GM21825 (cell line): Measurements from ENCODE around the gene PLCH2.
"Not testable (repeated sequence)": the region's sequence is repeated elsewhere in the genome, so short reads cannot be mapped to it uniquely, and the experiment has no call there.

Experiments
- ATAC-seq: cut with Tn5 transposase; IDR thresholded peaks from one replicate; pipeline ENCODE4 v1.9.1; 2021; ENCODE audit warnings: mild to moderate bottlenecking, moderate library complexity; ENCODE audit not compliant: unreplicated experiment

PLCH2 gene

DNA sequence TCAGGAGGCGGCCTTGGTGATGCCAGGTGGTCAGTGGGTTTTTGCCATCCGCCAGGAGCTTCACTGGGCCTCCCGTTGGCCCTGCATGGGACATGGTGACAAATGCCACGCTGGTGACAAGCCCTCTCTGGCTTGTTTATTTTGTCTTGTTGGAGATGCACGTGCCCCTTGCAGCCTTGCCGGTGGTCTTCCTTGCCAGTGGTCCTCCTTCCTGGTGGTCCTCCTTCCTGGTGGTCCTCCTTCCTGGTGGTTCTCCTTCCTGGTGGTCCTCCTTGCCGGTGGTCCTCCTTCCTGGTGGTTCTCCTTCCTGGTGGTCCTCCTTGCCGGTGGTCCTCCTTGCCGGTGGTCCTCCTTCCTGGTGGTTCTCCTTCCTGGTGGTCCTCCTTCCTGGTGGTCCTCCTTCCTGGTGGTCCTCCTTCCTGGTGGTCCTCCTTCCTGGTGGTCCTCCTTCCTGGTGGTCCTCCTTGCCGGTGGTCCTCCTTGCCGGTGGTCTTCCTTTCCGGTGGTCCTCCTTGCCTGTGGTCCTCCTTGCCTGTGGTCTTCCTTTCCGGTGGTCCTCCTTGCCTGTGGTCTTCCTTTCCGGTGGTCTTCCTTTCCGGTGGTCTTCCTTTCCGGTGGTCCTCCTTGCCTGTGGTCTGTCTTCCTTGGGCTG, 16.9 kb upstream of the PLCH2 start:
- ATAC-seq: not testable (repeated sequence)

DNA sequence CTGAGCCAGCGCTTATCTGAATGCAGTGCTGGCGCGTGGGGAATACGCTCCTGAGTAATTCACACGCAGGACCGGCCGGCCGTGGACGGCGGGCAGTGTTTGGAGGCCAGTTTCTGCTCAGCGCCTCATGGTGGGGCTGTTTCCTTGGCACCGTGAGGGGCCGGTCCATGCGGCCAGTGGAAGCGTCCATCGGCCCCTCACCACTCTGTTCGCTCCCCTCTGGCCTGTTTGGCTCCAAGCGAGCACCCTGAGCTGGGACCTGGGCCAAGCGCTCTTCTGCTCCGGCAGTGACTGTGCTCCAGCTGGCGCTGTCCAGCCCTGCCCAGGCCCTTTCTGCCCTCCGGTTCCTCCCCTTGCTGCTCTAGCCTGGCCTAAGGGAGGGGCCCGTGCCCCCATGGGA, 16.3 kb upstream of the PLCH2 start:
- ATAC-seq: no peak

DNA sequence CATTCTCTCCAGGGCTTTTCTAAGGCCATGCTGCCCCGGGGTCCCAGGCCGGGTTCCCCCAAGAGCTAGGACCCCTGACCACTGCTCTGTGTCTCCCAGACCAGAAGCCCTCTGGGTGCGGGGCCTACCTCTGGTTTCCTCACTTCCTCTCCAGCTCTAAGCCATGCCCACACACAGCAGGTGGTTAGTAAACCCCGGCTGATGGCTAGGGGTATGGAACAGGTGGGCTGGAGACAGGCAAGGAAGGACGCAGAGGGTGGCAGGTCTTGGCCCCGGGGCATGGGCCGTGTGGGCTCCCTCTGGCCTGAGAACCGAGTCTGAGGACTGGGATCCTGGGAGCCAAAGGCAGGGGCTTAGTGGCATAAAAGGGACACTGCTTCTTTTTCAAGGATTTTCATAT, 15.9 kb upstream of the PLCH2 start:
- no peak for ATAC-seq

DNA sequence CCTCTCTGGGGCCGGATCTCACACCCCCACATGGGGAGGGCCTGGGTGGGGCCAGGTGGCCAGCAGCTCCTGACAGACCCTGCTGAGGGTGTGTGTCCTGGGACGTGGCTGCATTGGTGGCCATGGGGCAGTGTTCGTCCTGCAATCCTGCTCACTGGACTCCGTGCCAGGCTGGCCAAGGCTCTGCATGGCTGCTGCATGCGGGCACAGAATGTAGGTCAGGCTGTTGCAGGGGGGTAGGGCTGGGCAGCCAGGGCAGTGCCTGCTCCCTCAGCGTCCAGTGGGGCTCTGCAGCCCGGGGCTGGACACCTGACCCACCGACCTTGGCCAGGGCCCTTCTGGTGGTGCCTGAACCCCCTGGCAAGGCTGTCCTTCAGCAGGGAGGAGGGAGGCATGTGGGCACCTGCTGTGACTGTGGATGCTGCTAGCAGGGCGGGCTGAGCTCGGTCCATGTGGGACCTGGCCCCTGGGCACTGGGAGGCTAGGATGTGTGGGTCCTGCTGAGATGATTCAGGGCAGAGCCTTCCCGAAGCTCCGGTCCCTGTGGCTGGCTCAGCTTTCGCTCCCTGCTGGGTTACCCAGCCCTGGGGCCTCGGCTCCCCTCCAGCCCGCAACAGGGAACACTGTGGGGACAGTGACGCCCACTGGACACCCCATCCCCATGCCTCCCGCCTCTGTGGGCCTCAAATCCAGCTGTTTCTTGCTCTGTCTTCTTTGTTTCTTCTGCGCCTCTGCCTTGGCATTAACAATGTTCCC, 14.9 kb upstream of the PLCH2 start:
- no peak for ATAC-seq

DNA sequence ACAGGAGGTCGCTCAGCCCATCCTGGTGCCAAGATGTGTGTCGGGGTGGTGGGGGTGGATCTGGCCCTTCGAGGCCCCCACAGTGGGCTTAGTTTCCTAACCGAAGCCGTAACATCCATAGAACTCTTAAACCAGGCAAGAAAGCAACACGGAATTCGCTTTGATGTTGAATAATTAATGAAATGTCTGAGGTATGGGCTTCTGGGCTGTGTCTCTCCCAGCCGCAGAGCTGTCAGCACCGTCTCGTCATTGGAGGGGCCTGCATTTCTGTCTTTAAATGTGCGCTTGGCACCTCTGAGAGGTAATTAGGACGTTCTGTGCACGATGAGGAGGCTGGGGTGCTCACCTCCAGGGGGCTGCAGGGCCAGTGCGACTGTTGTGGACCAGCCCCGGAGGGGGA, 13.3 kb upstream of the PLCH2 start:
- ATAC-seq: no peak

DNA sequence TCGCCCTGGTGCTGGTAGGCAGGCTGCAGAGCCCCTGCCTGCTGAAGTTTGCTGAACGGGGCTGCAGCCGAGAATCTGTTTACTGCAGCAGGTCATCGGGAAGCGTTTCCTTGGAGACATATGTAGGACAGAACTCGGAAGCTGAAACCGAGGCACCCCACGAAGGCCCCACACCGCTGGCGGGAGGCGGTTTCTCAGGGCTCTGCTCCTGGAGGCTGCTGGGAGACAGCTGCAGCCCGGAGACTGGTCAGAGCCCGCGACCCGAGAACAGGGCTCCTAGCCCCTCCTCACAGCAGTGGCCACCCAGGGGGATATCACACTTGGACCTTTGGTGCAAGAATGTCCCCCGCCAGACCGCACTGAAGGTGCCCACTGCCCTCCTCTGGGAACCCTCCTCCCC, 12.7 kb upstream of the PLCH2 start:
- no peak for ATAC-seq

DNA sequence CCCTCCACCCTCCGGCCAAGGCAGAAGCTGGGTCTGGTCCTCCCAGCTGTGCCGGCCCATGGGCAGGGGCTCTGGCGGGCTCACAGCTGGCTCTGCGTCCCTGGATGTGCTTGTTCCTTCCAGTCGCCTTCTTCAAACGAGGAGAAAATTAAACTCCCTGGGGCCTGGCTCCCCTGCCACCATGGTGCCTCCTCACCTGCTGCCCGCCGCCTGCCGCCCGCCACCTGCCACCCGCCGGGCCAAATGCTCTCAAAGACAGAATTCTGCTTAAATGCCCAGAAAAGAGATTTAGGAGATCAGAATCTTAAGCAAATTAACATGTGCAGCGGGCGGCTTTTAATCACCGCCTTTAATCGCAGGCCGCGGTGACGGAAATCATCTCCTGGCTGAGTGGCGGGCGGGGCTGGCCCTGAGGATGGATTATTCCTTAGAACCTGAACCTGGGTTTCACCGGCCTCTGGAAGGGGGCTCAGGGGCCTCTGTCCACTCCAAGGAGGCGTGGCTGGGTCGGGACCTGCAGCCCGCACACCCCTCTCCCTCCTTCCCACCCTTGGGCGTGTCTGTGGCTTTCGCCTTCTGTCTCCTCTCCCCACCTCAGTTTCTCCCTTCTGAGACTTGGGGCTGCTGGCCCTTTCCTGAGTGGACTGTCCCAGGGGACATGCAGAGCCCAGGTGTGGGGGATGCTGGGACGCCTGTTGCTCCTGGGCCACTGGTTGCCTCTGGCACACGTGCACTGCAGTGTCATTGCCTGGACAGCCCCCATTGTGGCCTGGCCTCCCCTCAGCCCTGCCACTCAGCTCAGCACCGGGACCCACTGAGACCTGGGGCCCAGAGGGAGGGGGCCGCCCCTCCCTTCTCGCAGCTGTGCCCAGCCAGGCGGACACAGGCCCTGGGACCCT, 10.5 kb upstream of the PLCH2 start:
- ATAC-seq: no peak

DNA sequence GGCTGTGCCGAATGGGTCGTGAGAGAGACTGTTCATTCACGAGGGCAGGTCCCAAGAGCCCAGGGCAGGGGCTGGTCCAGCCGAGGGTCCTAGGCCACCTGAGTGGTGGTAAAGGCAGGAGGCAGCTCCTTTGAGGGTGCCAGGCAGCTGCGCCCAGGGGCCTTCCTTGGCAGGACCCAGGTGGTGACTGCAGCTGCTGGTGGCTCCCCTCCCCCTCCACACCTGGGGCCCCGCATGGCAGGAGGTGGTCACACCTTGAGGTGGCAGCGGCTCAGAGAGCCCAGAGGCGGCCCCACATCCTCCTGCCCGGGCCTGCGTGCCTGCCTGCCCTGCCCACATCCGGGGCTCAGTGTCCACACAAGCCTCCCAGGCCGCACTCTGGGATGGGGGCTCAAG, 9.8 kb upstream of the PLCH2 start:
- no peak for ATAC-seq

DNA sequence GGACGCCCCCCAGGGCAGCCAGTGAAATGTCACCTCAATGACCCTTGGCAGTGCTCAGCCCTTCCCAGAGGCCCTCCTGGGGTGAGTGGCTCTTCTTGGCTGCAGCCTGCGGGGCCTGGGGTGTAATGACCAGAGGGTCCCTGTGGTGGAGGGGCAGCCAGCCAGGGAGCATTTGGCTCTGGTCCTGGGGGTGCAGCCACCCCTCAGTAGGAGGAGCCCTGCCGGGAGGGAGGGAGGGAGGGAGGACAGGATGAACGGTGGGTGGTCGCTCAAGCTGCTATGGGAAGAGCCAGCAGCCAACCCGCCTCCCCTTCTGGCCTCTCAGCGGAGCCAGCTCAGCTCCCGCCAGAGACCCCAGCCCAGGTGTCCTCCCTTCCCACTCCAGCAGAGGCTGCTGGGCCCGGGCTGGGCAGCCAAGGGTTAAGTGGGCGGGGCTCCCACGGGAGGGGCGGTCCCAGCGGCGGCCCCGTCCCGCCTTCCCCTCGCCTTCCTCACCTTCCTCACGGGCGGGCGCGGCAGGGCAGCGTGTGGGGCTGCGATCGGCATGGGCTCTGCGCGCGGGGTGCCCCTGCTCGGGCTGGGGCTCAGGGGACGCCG, 9.0 kb upstream of the PLCH2 start:
- no peak for ATAC-seq

DNA sequence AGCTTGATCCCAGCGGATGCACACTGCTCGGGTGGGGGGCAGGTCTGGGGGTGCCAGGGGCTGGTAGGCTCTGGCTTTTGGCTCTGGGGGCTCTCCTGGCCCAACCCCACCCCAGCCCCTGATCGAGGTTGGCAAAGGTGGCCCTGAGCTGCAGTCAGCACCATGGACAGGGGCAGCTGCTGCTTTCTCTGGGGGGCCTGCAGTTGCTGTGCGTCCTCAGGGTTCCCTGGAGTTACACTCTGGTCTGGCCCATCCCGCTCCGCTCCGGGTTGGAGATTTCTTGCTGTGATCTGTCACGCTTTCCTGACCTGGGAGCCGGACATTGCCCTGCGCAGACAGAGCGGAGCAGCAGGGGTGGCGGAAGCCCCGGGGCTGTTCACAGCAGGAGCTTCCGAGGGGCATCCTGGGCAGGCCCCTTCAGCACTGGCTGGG, 8.0 kb upstream of the PLCH2 start:
- no peak for ATAC-seq

DNA sequence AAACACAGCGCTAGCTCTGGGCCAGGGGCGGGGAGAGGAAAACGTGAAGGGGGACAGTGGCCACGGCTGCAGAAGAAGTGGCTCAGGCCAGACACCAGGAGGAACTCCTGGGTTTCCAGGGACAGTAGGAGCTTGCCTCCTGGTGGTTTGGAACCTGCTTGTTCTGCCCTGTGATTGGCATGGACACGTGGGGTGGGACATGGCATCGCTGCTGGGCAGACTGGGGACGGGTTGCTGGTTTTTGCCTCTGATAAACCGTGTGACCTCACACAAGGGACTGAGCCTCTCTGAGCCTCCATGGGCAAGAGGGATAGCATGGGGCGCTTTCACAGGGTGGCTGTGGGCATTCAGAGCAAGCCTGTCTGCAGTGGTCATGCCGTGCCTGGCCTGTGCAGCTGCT, 7.5 kb upstream of the PLCH2 start:
- no peak for ATAC-seq

DNA sequence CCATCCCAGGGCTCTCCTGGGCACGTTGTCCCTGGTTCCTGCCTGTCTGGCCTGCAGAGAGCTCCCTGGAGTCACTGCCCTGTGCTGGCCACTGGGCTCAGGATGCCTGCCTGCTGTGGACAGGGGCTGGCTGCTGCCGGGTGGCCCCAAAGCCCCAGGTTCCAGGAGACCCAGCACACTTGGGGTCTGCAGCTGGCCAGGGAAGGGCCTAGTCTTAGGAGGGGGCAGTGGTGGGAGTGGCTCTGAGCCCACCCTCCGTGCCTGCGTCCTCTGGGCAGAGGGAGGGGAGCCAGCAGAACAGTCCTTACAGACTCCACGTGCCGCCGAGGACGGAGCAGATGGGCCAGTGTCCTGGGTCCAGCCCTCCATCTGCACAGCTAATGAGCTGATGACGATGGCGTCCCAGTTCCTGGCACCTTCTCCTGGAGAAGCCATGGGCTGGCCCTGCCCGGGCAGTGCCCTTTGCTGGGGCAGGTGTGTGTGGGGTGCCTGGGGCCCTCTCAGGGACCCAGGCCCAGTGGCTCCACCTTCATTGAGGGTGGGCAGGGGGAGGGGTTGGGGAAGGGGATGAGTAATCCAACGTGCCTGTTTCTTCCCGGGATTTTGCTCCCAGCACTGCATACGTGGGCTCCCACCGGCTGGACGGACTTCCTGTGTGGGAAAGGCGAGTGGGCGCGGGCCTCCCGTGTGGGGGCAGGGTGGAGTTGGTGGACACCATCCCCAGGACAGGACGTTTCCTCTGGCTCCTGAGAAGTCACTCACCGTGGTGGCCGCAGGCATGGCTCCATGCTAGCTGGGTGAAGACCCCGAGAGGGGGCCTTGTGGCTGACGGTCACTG, 6.8 kb upstream of the PLCH2 start:
- no peak for ATAC-seq

DNA sequence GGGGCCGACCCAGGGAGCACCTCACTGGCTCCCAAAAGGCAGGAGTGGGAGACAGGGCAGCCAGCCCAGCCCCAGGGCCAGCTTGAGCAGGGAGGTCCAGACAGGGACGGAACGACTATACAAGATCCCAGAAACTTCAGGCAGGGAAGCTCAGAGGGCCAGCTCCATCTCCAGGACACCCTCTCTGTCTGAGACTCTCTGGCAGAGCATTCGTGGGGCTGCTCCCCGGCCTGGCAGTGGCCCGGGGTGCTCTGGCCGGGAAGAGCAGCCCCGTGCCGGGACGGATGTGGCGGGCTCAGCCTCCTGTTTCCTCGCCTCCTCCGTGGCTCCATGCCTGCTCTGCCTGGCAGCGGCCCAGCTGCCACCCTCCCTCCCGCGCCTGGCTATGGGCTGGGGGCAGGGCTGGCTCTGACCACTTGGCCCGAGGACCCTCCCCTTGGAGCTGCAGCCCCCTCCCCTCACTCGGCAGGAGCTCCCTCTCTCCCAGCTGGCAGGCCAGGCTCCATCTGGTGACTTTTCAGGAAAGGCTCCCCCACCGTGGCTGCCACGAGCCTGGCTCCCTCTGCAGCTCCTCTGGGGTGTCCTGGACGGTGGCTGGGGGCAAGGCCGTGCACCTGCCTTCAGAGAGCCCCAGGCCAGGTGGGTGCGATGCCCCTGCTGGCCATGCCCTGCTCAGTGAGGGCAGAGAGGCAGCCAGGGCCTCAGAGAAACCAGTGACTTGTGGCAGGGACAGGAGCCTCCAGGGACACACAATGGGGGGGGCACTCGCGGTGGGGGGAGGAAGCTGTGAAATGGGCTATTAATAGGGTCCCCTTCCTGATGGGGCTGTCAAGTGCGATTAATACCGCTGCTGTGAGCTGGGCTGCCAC, 5.6 kb upstream of the PLCH2 start:
- ATAC-seq: no peak

DNA sequence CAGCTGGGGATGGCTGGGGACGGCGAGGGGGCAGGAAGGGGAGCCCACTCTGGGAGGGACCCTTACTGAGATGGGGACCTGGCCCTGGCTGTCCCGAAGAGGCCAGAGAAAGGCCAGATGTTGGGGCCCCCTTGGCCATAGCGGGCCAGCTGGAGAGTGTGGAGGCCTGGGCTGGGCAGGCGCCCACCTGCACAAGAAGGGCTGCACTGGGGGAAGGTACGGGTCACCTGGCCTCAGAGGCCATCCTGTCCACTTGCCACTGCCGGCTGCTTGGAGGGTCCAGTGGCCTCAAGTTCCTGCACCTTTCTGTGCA, 5.0 kb upstream of the PLCH2 start:
- no peak for ATAC-seq

DNA sequence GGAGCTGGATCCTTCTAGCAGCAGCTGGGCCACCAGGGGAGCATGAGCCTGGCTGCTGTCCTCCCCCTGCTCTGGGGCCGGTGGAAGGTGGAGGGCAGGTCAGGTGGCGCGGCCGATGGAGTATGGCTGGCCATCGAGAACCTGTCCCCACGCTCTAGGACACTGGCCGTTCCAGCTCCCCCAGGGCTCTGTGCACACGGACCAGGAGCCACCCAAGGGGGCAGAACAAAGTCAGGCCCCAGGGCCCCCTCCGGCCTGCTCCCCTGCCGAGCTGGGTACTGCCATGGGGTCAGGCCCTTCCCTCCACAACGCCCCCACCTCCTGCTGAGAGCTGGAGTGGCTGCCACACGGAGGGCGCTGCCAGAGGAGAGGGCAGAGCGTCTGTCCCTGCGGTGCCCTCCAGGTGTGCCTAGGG, 4.5 kb upstream of the PLCH2 start:
- ATAC-seq: no peak

DNA sequence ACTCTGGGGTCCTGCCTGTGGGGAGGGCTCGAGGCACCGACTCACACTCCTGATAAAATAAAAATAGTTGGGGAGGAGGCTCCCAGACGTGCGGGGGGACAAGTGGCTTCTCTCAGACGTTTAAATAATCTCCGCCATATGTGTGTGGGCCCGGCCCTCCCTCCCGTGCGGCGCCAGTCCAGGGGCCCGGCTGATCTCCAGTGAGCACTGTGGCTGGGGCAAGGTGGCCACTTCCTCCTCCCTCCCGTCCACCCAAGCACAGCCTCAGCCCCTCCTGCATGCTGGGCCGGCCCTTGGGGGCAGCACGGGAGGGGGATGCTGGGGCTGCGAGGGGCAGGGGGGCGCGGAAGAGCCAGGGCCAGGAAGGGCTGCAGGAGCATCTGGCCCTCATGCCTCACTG, 4.0 kb upstream of the PLCH2 start:
- ATAC-seq: no peak

DNA sequence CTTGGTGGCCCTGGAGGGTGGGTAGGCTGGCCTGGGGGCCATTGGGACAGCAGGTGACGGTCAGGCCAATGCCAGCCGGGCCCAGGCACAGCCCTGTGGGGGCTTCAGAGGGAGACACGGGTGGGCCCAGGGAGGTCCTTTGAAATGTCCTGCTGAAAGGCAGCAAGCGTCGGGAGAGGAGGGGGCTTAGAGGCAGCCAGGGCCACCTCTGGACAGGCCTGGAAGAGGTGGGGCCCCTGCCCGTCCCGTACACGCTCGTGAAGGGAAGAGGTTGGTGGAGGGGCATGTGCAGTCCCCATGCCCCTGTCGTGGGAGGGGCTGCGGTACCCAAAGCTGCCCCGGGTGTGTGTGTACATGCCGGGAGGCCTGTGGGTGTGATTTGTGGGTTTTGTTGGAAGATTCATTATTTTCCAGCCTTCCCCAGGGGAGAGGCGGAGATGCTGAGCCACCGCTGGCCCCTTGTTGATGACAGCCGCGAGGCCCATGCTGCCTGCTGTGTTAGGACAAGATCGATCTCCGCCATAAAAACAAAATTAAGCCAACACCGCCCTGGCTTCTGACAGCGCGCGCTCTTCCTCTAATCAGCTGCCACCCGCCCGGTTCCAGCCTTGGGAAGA, 3.4 kb upstream of the PLCH2 start:
- no peak for ATAC-seq

DNA sequence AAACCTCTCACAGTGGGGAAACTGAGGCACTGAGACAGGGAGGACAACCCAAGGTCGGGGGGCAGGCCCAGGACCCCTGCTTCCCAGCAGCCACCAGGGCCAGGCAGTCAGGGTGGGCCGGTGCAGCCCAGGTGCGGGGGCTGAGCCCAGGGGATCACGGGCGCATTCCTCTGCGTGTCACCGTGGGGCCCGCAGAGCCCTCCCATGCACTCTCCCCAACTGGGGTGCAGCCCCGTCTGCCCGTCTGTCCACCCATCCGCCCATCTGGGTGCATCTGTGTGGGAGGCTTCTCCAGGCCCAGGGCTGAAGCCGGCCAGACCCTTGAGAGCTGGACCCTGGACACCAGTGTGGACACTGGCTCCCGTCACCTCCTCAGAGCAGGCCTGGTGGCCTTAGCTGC, 2.9 kb upstream of the PLCH2 start:
- ATAC-seq: no peak

DNA sequence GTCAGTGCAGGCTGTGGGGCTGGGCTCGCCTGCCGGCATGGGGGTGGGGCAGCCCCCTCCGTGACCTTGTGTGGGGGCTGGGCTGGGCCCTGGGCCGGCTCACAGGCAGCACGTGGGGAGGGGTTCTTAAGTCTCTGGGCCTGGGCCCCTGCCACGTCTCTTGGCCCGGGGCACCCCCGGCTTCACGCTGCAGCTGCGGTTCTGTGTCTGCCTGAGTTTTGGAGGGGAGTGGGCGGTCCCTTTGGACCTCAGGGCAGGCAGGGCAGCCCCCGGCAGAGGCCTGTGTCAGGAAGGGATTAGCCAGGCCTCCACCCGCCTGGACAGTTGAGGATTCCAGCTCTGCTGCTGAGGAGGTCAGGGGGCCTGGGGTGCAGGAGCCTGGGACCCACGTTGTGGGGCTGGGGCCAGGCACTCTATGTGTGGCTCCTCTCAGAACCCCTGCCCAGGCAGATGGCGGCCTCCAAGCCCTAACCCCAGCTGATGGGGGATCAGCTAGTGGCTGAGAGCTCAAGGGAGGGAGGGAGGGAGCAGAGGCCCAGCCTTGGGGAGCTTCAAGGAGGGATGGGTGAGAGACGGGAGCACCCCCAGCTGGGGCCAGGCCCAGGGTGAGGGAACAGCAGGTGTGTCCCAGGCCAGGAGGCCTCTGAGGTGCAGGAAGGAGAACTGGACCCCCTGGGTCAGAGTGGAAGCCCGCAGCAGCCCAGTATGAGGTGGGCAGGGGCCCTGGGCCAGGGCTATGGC, 1.8 kb upstream of the PLCH2 start:
- no peak for ATAC-seq
